Loucy (cell line): ENCODE results near the gene FBXW8.

Source experiments
- H2AFZ ChIP-seq: fragments of 200-600 bp; sonication (generic); 2 replicates; pipeline ENCODE4 v1.6.0; 2016; ENCODE audit warnings: antibody characterized with exemption, mild to moderate bottlenecking, low read length, moderate library complexity
- H3F3A ChIP-seq: fragments of 200-600 bp; 2 replicates; pipeline ENCODE4 v1.6.0; 2016; ENCODE audit warnings: antibody characterized with exemption, low read depth, mild to moderate bottlenecking
- H3K27me3 ChIP-seq: fragments of 200-600 bp; sonication (generic); 2 replicates; pipeline ENCODE4 v1.6.1; 2014; ENCODE audit warnings: low read length, mild to moderate bottlenecking; ENCODE audit not compliant: insufficient read depth, poor library complexity, severe bottlenecking
- H3K36me3 ChIP-seq: fragments of 200-600 bp; sonication (generic); 2 replicates; pipeline ENCODE4 v1.6.1; 2016; ENCODE audit warnings: low read length; ENCODE audit not compliant: insufficient read depth
- H3K4me1 ChIP-seq: fragments of 200-600 bp; sonication (generic); 2 replicates; pipeline ENCODE4 v1.5.1; 2014; ENCODE audit warnings: low read length, mild to moderate bottlenecking; ENCODE audit not compliant: insufficient read depth, poor library complexity, severe bottlenecking
- H3K4me2 ChIP-seq: fragments of 200-600 bp; sonication (generic); 2 replicates; pipeline ENCODE4 v1.6.0; 2014; ENCODE audit warnings: antibody characterized with exemption, low read length, low read depth, mild to moderate bottlenecking; ENCODE audit not compliant: poor library complexity, severe bottlenecking
- H3K4me3 ChIP-seq: fragments of 200-600 bp; sonication (generic); 2 replicates; pipeline ENCODE4 v1.5.1; 2014; ENCODE audit warnings: low read length, mild to moderate bottlenecking, mixed read lengths; ENCODE audit not compliant: poor library complexity, severe bottlenecking
- H3K79me2 ChIP-seq: fragments of 200-600 bp; sonication (generic); 2 replicates; pipeline ENCODE4 v1.6.1; 2014; ENCODE audit warnings: low read length; ENCODE audit not compliant: insufficient read depth
- H3K9ac ChIP-seq: fragments of 200-600 bp; sonication (generic); 2 replicates; pipeline ENCODE4 v1.6.0; 2014; ENCODE audit warnings: mild to moderate bottlenecking, low read depth, low read length, moderate library complexity; ENCODE audit not compliant: poor library complexity, severe bottlenecking
- H3K9me2 ChIP-seq: fragments of 200-600 bp; sonication (generic); replicated peaks from 2 replicates; pipeline ENCODE4 v1.6.1; 2016; ENCODE audit warnings: low read depth, low read length, mixed read lengths
- H3K9me3 ChIP-seq: fragments of 200-600 bp; sonication (generic); 2 replicates; pipeline ENCODE4 v1.6.1; 2014; ENCODE audit warnings: mild to moderate bottlenecking, antibody characterized with exemption, low read length, low read depth; ENCODE audit not compliant: insufficient read depth
- H4K20me1 ChIP-seq: fragments of 200-600 bp; sonication (generic); 2 replicates; pipeline ENCODE4 v1.6.0; 2014; ENCODE audit warnings: antibody characterized with exemption, low read length, mild to moderate bottlenecking; ENCODE audit not compliant: insufficient read depth, poor library complexity, severe bottlenecking
- CTCF ChIP-seq: fragments of 200-600 bp; sonication (generic); conservative IDR thresholded peaks from 2 replicates; pipeline ENCODE4 v1.5.1; 2014; ENCODE audit warnings: mild to moderate bottlenecking, antibody characterized with exemption, low read length
- EZH2phosphoT487 ChIP-seq: fragments of 200-600 bp; IDR thresholded peaks from 2 replicates; pipeline ENCODE4 v1.6.1; 2018; ENCODE audit warnings: antibody characterized with exemption, mild to moderate bottlenecking, moderate library complexity, borderline replicate concordance

FBXW8 gene

GRCh38 chr12:117067016-117067415, 156.3 kb downstream of the FBXW8 start:
- H3K9me3 ChIP-seq = no peaks in the 10 kb centered on the region
- peaks cover 83% of the 10 kb centered on the region for H3K79me2 ChIP-seq
- no peak overlapping the region for H2AFZ ChIP-seq

GRCh38 chr12:117067638-117068037, 156.9 kb downstream of the FBXW8 start:
- Histone ChIP-seq H4K20me1 (no peaks in the 10 kb centered on the region), H2AFZ (no peak overlapping the region), H3K4me1 (peaks cover 89% of the 10 kb centered on the region), H3K9me2 (no peaks in the 10 kb centered on the region), H3F3A (peaks cover 19% of the 10 kb centered on the region; the same call in 1 of the 2 replicates), H3K4me3 (no peak overlapping the region), H3K9me3 (no peaks in the 10 kb centered on the region), H3K79me2 (peaks cover 83% of the 10 kb centered on the region), H3K36me3 (peaks cover 61% of the 10 kb centered on the region), H3K4me2 (peak overlapping the region; percentile 10), H3K9ac (peak overlapping the region; percentile 44), H3K27me3 (no peaks in the 10 kb centered on the region)
- TF ChIP-seq EZH2phosphoT487 = no peak
- no peak for TF ChIP-seq CTCF

More at GRCh38 chr12:117067016-117067415, 156.3 kb downstream of the FBXW8 start:
- H3F3A ChIP-seq = peaks cover 20% of the 10 kb centered on the region; the same call in 1 of the 2 replicates
- H4K20me1 ChIP-seq = no peaks in the 10 kb centered on the region
- H3K9me2 ChIP-seq = no peaks in the 10 kb centered on the region
- peak overlapping the region; percentile 10 for H3K4me2 ChIP-seq
- peak overlapping the region; percentile 44 for H3K9ac ChIP-seq
- no peaks in the 10 kb centered on the region for H3K27me3 ChIP-seq
- H3K4me1 ChIP-seq = peaks cover 92% of the 10 kb centered on the region
- H3K4me3 ChIP-seq = no peak overlapping the region
- TF ChIP-seq EZH2phosphoT487 (no peak), CTCF (no peak)
- peaks cover 55% of the 10 kb centered on the region; the same call in 1 of the 2 replicates for H3K36me3 ChIP-seq

- Histone ChIP-seq H3K4me1 (peaks cover 85% of the 10 kb centered on the region), H3K36me3 (peaks cover 70% of the 10 kb centered on the region), H3K27me3 (no peaks in the 10 kb centered on the region), H3F3A (peaks cover 16% of the 10 kb centered on the region; the same call in 1 of the 2 replicates), H3K9ac (no peak overlapping the region), H3K4me3 (no peak overlapping the region), H3K9me3 (no peaks in the 10 kb centered on the region), H3K4me2 (no peak overlapping the region), H2AFZ (no peak overlapping the region), H3K9me2 (no peaks in the 10 kb centered on the region), H4K20me1 (no peaks in the 10 kb centered on the region), H3K79me2 (peaks cover 89% of the 10 kb centered on the region)
- TF ChIP-seq CTCF = no peak
- no peak for TF ChIP-seq EZH2phosphoT487
Measured at GRCh38 chr12:117068492-117068891, 157.7 kb downstream of the FBXW8 start.
